NB4 (cell line): ENCODE measurements around the gene CDH2.

Source experiments
- POLR2A ChIP-seq: IDR thresholded peaks from 2 replicates; pipeline ENCODE4 v1.6.1; 2011; ENCODE audit warnings: mild to moderate bottlenecking; ENCODE audit not compliant: insufficient read length; ENCODE audit errors: extremely low read depth
- TF ChIP-seq, protein P1 (sequence below): IDR thresholded peaks from one replicate; pipeline ENCODE4 v1.5.1; 2012; ENCODE audit warnings: low read depth, low read length

DNA sequence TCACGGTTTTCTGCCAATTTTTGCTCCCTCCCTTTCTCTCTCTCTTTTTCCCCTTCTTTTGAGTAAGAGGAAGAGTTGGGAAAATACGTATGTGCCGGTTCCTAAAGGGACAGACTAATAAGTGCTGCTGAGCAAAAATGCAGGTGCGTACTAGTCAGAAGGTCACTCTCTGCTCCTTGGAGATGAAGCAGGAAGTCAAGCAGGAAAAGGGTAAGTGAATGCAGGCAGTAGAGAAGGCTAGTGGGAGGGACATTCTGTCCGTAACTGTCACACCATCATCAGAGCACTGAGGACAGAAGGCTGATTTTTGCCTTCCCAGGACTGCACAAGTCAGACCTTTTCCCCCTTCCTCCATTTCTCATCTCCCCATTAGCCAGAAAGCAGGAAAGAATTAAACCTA lies 105.7 kb downstream of the CDH2 start:
- TF ChIP-seq, protein P1, sequence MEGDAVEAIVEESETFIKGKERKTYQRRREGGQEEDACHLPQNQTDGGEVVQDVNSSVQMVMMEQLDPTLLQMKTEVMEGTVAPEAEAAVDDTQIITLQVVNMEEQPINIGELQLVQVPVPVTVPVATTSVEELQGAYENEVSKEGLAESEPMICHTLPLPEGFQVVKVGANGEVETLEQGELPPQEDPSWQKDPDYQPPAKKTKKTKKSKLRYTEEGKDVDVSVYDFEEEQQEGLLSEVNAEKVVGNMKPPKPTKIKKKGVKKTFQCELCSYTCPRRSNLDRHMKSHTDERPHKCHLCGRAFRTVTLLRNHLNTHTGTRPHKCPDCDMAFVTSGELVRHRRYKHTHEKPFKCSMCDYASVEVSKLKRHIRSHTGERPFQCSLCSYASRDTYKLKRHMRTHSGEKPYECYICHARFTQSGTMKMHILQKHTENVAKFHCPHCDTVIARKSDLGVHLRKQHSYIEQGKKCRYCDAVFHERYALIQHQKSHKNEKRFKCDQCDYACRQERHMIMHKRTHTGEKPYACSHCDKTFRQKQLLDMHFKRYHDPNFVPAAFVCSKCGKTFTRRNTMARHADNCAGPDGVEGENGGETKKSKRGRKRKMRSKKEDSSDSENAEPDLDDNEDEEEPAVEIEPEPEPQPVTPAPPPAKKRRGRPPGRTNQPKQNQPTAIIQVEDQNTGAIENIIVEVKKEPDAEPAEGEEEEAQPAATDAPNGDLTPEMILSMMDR: no peak
- TF ChIP-seq POLR2A: no peak
